HG03442 (cell line): Measurements from ENCODE around the gene GINS3.
A peak's percentile ranks its signal among the peaks of the same experiment; 100 is the strongest.
"Not testable (repeated sequence)": the region's sequence is repeated elsewhere in the genome, so short reads cannot be mapped to it uniquely, and the experiment has no call there.

Experiments
- ATAC-seq: cut with Tn5 transposase; IDR thresholded peaks from one replicate; pipeline ENCODE4 v1.9.1; 2021; ENCODE audit warnings: mild to moderate bottlenecking, moderate library complexity; ENCODE audit not compliant: unreplicated experiment

GINS3 gene

GRCh38 chr16:58385218-58385773 is 7.0 kb upstream of the GINS3 start:
- no peak for ATAC-seq

DNA sequence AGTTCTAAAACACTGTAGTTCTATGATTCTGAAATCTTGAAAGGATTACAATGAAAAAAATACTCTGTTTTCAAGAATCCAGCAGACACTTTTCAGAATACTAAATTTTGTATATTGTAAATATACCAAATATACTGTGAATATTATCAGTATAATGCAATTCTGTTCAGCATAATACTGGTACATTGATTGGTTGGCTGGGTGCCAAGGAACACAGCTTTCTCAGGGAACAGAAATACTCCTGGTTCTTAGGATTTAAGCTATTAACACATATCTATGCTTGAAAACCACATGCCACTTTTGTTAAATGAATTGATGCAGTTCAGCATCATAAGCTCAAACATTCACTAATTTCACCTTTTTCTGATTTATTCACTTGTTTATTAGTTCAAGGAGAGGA is 2.5 kb upstream of the GINS3 start:
- ATAC-seq, result no peak

GRCh38 chr16:58393138-58393504 is 850 bp downstream of the GINS3 start:
- ATAC-seq, result peak; percentile 6

GRCh38 chr16:58396897-58397296 is 4.6 kb downstream of the GINS3 start:
- not testable (repeated sequence) for ATAC-seq

- no peak for ATAC-seq
Measured at GRCh38 chr16:58399718-58400633, 7.7 kb downstream of the GINS3 start.

GRCh38 chr16:58401305-58401704 is 9.0 kb downstream of the GINS3 start:
- not testable (repeated sequence) for ATAC-seq

GRCh38 chr16:58402796-58403195 is 10.5 kb downstream of the GINS3 start:
- no peak for ATAC-seq

DNA sequence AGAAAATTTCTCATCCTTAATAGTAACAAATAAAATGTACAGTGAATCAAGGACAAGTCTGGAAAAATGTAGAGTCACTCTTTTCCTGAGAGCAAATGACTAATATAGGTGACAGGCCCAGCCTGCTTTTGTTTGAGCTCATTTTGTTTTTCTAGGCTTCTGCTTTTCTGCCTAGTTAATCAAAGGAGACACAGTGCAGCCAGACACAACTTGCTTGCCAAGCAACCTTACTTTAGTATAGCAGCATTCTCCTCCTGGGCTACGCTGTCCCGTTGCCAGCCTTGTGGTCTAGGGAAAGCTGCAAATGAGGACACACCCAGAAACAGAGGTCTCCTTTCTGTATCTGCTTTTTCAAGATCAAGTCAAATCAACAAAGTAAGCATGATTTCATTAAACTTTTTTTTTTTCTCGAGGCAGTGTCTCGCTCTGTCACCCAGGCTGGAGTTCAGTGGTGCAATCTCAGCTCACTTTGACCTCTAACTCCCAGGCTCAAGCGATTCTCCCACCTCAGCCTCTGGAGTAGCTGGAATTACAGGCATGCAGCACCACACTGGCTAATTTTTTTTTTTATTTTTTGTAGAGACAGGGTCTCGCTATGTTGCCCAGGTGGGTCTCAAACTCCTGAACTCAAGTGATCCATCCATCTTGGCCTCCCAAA is 17.2 kb downstream of the GINS3 start:
- ATAC-seq, result no peak

DNA sequence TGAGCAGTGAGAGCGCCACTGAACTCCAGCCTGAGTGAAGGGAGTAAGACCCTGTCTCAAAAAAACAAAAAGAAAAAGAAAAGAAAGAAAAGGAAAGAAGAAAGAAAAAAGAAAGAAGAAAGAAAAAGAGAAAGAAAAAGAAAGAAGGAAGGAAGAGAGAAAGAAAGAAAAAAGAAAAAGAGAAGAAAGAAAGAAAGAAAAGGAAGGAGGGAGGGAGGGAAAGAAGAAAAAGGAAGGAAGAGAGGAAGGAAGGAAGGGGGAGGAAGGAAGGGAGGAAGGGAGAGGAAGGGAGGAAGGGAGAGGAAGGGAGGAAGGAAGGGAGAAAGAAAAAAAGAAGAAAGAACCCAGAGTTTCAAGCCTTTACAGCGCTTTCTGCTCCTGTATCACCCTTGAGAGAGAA is 19.1 kb downstream of the GINS3 start:
- no peak for ATAC-seq

DNA sequence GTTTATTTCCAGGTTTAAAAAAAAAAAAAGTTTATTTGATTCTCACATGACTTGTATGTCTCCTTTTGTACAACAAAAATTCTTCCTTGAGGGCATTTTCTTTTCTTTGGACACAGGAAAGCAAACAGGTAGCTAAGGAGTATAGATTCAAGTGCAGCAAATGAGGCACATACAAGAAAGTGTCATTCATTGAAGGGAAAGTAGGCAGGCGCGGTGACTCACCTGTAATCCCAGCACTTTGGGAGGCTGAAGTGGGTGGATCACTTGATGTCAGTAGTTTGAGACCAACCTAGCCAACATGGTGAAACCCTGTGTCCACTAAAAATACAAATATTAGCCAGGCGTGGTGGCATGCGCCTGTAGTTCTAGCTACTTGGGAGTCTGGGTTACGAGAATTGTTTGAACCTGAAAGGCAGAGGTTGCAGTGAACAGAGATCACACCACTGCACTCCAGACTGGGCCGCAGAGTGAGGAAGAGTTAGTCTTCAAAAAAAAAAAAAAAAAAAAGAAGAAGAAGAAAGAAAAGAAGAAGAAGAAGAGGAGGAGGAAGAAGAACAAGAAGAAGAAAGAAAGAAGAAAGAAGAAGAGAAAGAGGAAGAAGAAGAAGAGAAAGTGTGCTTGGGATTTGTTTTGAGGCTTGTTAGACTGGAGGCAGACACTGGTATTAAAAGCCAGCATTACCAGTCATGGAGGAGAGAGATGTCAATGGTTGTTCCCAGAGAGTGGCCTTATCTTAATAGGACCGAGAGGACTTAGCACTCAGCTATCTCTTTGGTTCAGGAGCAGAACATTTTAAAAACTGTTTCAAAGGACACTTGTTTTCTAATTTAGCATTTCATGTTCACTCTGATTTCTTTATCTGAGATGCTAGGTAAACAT is 19.7 kb downstream of the GINS3 start:
- no peak for ATAC-seq

- not testable (repeated sequence) for ATAC-seq
Measured at GRCh38 chr16:58412615-58412970, 20.3 kb downstream of the GINS3 start.

- ATAC-seq, result no peak
Measured at GRCh38 chr16:58413359-58413758, 21.1 kb downstream of the GINS3 start.

DNA sequence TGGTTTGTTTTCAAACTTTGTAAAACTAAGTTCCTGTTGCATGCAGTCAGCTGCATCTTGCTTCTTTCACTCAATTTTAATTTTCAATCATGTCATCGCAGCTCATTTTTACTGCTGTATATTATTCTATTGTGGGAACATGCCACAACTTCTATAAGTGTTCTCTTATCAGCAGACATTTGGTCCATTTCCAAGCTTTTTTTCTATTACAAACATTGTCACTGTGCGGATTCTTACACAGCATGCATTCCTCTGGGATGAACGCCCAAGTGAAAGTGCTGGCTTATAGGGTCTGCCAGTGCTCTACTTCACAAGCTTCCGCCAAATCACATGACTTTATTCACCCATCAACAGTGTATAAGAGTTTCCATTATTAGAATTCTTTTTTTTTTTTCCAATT is 22.7 kb downstream of the GINS3 start:
- no peak for ATAC-seq

- ATAC-seq, result not testable (repeated sequence)
Measured at GRCh38 chr16:58415961-58416360, 23.7 kb downstream of the GINS3 start.

DNA sequence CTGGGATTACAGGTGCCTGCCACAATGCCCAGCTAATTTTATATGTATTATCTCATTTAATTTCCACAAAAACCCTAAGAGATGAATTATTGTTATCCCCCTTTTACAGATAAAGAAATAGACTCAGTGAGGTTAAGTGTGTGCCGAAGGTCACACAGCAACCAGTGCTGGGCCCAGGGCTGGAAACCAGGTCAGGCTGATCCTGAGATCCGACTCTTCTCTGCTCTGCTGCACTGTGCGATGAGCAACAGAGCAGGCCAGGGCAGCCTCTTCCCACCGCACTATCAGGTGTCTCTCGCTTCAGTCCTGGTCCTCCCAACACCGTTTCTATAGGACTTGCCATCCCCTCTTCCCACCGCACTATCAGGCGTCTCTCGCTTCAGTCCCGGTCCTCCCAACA is 24.8 kb downstream of the GINS3 start:
- ATAC-seq, result no peak

- ATAC-seq, result no peak
Measured at GRCh38 chr16:58417600-58417999, 25.3 kb downstream of the GINS3 start.

- ATAC-seq, result no peak
Measured at GRCh38 chr16:58418026-58418425, 25.8 kb downstream of the GINS3 start.

DNA sequence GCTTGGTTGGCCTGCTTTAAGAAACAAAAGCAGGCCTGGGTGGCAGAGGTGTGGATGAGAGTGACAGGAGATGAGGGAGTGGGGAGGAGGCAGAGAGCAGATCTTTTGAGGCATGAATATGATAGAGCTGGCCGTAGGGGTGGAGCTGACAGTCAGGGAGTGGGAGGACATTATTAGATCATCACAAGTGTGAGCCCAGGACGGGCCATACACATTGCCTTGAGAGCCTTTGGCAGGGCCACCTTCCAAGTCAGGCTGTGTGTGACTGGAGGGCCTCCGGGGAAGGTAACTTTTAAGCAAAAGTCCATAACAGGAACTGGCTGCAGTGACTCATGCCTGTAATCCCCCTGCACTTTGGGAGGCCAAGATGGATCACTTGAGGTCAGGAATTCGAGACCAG is 26.3 kb downstream of the GINS3 start:
- no peak for ATAC-seq

- ATAC-seq, result no peak
Measured at GRCh38 chr16:58419241-58419990, 27.1 kb downstream of the GINS3 start.

- ATAC-seq, result no peak
Measured at GRCh38 chr16:58421059-58421458, 28.8 kb downstream of the GINS3 start.
